Measurements from ENCODE around the gene PCCA. TPM values are rescaled to one million over a fixed set of nuclear protein-coding genes. Genes with fewer than 3 reads are reported as not detected.

The PCCA gene
- total and polyA plus RNA-seq, 2 of the 13 experiments (the other 11 are each of a cell fraction or from before 2014, with no cell fraction given), result 15.0 to 32.2 TPM

- TF ChIP-seq ZNF574 (CRISPR knock-in tag; IDR thresholded peaks at IDR 0.05) (no peak), FLYWCH1 (CRISPR knock-in tag; IDR thresholded peaks at IDR 0.05) (no peak), SUZ12 (IDR thresholded peaks at IDR 0.05; ENCODE audit: low read depth, low read length) (no peak), PCBP1 (IDR thresholded peaks at IDR 0.05; ENCODE audit: borderline replicate concordance, low read depth, low read length) (no peak), CERS6 (CRISPR knock-in tag; IDR thresholded peaks at IDR 0.05) (no peak), ZNF550 (CRISPR knock-in tag; IDR thresholded peaks at IDR 0.05; ENCODE audit: borderline replicate concordance) (no peak), HNF4A (CRISPR knock-in tag; IDR thresholded peaks at IDR 0.05) (no peak), ONECUT2 (CRISPR knock-in tag; IDR thresholded peaks at IDR 0.05) (peak; percentile 93), ZNF616 (CRISPR knock-in tag; IDR thresholded peaks at IDR 0.05; ENCODE audit: low read depth) (no peak), SRSF4 (IDR thresholded peaks at IDR 0.05; ENCODE audit: low read depth, low read length, poor library complexity, severe bottlenecking) (no peak), PTBP1 (IDR thresholded peaks at IDR 0.05; ENCODE audit: low read depth, low read length, poor library complexity, severe bottlenecking) (no peak), NFKBIZ (CRISPR knock-in tag; IDR thresholded peaks at IDR 0.05) (no peak), ATF1 (CRISPR knock-in tag; IDR thresholded peaks at IDR 0.05) (0 out of 2 replicates have a peak, but pooled peaks have one; percentile 9)
Measured at GRCh38 chr13:100235311-100235901, 146.5 kb downstream of the PCCA start (continued).
